GM23338 (cell line): ENCODE measurements around the gene C22orf23. TPM values are rescaled to one million over a fixed set of nuclear protein-coding genes. Genes with fewer than 3 reads are reported as not detected.

ENCODE experiments used
- ATAC-seq: fragments of 200-7000 bp; cut with Tn5 transposase; 3 replicates; pipeline ENCODE4 v1.9.1; 2020
- DNase-seq: peaks from one replicate; pipeline ENCODE4 v3.0.0-alpha.2; 2015; ENCODE audit warnings: low spot score
- H2AFZ ChIP-seq: fragments of 200-600 bp; sonication (generic); 2 replicates; pipeline ENCODE4 v1.8.0; 2016; ENCODE audit warnings: antibody characterized with exemption, mild to moderate bottlenecking, moderate library complexity
- H3F3A ChIP-seq: fragments of 200-600 bp; sonication (generic); replicated peaks from 2 replicates; pipeline ENCODE4 v1.8.0; 2017; ENCODE audit warnings: antibody characterized with exemption, mixed run types, low read depth
- H3K27ac ChIP-seq: fragments of 200-600 bp; sonication (generic); 2 replicates; pipeline ENCODE4 v1.6.1; 2016; ENCODE audit warnings: low read depth
- H3K27me3 ChIP-seq: fragments of 200-600 bp; sonication (generic); 2 replicates; pipeline ENCODE4 v1.8.0; 2016; ENCODE audit warnings: mild to moderate bottlenecking, mixed run types, moderate library complexity; ENCODE audit not compliant: insufficient read depth
- H3K36me3 ChIP-seq: fragments of 200-600 bp; sonication (generic); 2 replicates; pipeline ENCODE4 v1.8.0; 2016; ENCODE audit warnings: mild to moderate bottlenecking; ENCODE audit not compliant: insufficient read depth
- H3K4me1 ChIP-seq: fragments of 200-600 bp; sonication (generic); 2 replicates; pipeline ENCODE4 v1.8.0; 2016; ENCODE audit warnings: mild to moderate bottlenecking, moderate library complexity; ENCODE audit not compliant: insufficient read depth
- H3K4me2 ChIP-seq: fragments of 200-600 bp; sonication (generic); 2 replicates; pipeline ENCODE4 v1.7.1; 2017; ENCODE audit warnings: mixed run types
- H3K4me3 ChIP-seq: fragments of 200-600 bp; sonication (generic); 2 replicates; pipeline ENCODE4 v1.6.1; 2016; ENCODE audit warnings: mixed run types
- H3K79me2 ChIP-seq: fragments of 200-600 bp; sonication (generic); replicated peaks from 2 replicates; pipeline ENCODE4 v1.8.0; 2017; ENCODE audit warnings: mild to moderate bottlenecking; ENCODE audit not compliant: insufficient read depth
- H3K9me2 ChIP-seq: fragments of 200-600 bp; sonication (generic); 2 replicates; pipeline ENCODE4 v1.8.0; 2017; ENCODE audit not compliant: insufficient read depth
- H4K20me1 ChIP-seq: fragments of 200-600 bp; sonication (generic); replicated peaks from 2 replicates; pipeline ENCODE4 v1.8.0; 2017; ENCODE audit warnings: mild to moderate bottlenecking; ENCODE audit not compliant: insufficient read depth
- H3K27ac Mint-ChIP-seq: 2 replicates; pipeline ENCODE4 v1.8.0; 2020; ENCODE audit warnings: inconsistent platforms, mild to moderate bottlenecking, moderate library complexity, mixed read lengths
- H3K27me3 Mint-ChIP-seq: 3 replicates; pipeline ENCODE4 v1.8.0; 2022; ENCODE audit warnings: low read depth, mild to moderate bottlenecking, moderate library complexity, mixed read lengths, inconsistent platforms; ENCODE audit not compliant: insufficient read depth, poor library complexity
- H3K36me3 Mint-ChIP-seq: 3 replicates; pipeline ENCODE4 v1.8.0; 2021; ENCODE audit warnings: low read depth, mild to moderate bottlenecking, inconsistent platforms, moderate library complexity, mixed read lengths
- H3K4me1 Mint-ChIP-seq: 3 replicates; pipeline ENCODE4 v1.8.0; 2020; ENCODE audit warnings: mild to moderate bottlenecking, inconsistent platforms, mixed read lengths
- H3K4me3 Mint-ChIP-seq: 3 replicates; pipeline ENCODE4 v1.8.0; 2021; ENCODE audit warnings: moderate library complexity, mild to moderate bottlenecking, inconsistent platforms, mixed read lengths
- H3K9me3 Mint-ChIP-seq: 3 replicates; pipeline ENCODE4 v1.8.0; 2020; ENCODE audit warnings: moderate library complexity, mild to moderate bottlenecking, inconsistent platforms, mixed read lengths
- CREB1 ChIP-seq: fragments of 250-450 bp; sonication (Bioruptor Pico); IDR thresholded peaks from 2 replicates; pipeline ENCODE4 v1.5.0; 2020; ENCODE audit warnings: low read depth, mild to moderate bottlenecking, moderate library complexity
- ETS1 ChIP-seq: IDR thresholded peaks from 2 replicates; pipeline ENCODE4 v1.6.1; 2016; ENCODE audit warnings: antibody characterized with exemption
- EZH2 ChIP-seq: fragments of 200-600 bp; sonication (generic); IDR thresholded peaks from one replicate; pipeline ENCODE4 v1.8.0; 2017; ENCODE audit warnings: antibody characterized with exemption, mild to moderate bottlenecking, low read depth; ENCODE audit not compliant: unreplicated experiment
- EZH2phosphoT487 ChIP-seq: fragments of 200-600 bp; sonication (generic); IDR thresholded peaks from one replicate; pipeline ENCODE4 v1.8.1; 2018; ENCODE audit warnings: antibody characterized with exemption; ENCODE audit not compliant: unreplicated experiment
- JUNB ChIP-seq: IDR thresholded peaks from one replicate; pipeline ENCODE4 v1.6.1; 2016; ENCODE audit warnings: antibody characterized with exemption; ENCODE audit not compliant: unreplicated experiment
- NANOG ChIP-seq: IDR thresholded peaks from 2 replicates; pipeline ENCODE4 v1.6.1; 2016; ENCODE audit warnings: antibody characterized with exemption, borderline replicate concordance
- POLR2AphosphoS5 ChIP-seq: IDR thresholded peaks from 2 replicates; pipeline ENCODE4 v1.6.1; 2016; ENCODE audit warnings: antibody characterized with exemption, low read depth
- STAT1 ChIP-seq: IDR thresholded peaks from one replicate; pipeline ENCODE4 v1.6.1; 2016; ENCODE audit warnings: antibody characterized with exemption; ENCODE audit not compliant: unreplicated experiment
- ZNF114 ChIP-seq: fragments of 250-450 bp; sonication (Bioruptor Pico); IDR thresholded peaks from 2 replicates; pipeline ENCODE4 v1.5.0; 2020; ENCODE audit warnings: mild to moderate bottlenecking, moderate library complexity
- ZNF331 ChIP-seq: fragments of 250-450 bp; sonication (Bioruptor Pico); IDR thresholded peaks from 2 replicates; pipeline ENCODE4 v1.5.0; 2020; ENCODE audit warnings: low read depth, mild to moderate bottlenecking, moderate library complexity
- ZNF462 ChIP-seq: fragments of 250-450 bp; sonication (Bioruptor Pico); IDR thresholded peaks from 2 replicates; pipeline ENCODE4 v1.5.0; 2020; ENCODE audit warnings: mild to moderate bottlenecking, moderate library complexity
- polyA plus RNA-seq: library from polyadenylated mRNA; unstranded; fragments of >200 nt; fragmentation: Nextera tagmentation; extraction: Ambion mirVana; gene quantifications from 2 replicates; pipeline ENCODE4 v1.2.1, GENCODE V29; 2016
- total RNA-seq: library from RNA; depleted of rRNA; stranded (reverse); fragments of >200 nt; shearing (Covaris generic); gene quantifications from 2 replicates; pipeline ENCODE4 v1.2.3, GENCODE V29; 2014
- TF ChIP-seq, protein P1 (sequence below), 2 experiments: fragments of 200-600 bp in 1 of 2; sonication (generic) in 1 of 2; conservative IDR thresholded peaks; 2 replicates each; pipeline versions ENCODE4 v1.5.1 to v1.6.1; 2016 to 2017; ENCODE audit warnings: antibody characterized with exemption in 2 of 2, low read depth in 2 of 2, mild to moderate bottlenecking in 2 of 2, moderate library complexity in 1 of 2
- TF ChIP-seq, protein P2 (sequence below): IDR thresholded peaks from one replicate; pipeline ENCODE4 v1.6.1; 2018; ENCODE audit warnings: antibody characterized with exemption; ENCODE audit not compliant: unreplicated experiment

Gene C22orf23
- total and polyA plus RNA-seq, 2 experiments from 2014 or later, result 0.38 TPM; not detected in 1

DNA sequence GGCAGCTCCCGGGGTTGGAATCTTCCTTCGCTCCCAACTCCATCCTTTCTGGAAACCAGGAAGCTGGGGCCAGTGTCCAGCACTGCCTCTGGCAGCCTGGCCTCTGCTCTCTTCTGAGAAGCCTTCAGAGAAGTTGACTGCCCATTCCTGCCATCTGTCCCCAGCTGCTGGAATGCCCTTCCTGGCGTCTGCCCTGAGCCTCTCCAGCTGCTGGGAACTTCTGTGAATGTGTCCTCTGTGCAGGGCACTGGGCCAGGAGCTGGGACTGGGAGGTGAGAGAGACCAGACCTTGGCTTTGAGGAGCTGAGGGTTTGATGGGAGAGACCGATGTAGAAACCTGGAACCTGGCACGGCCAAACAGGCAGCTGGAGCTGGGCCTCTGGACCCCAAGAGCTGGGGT lies 36.9 kb upstream of the C22orf23 start:
- H3K9me3 Mint-ChIP-seq, result no peaks in the 10 kb centered on the region
- H3K27me3 Mint-ChIP-seq, result peaks cover 12% of the 10 kb centered on the region
- Histone ChIP-seq H3K4me1 (peaks cover 2% of the 10 kb centered on the region; the same call in 1 of the 2 replicates), H4K20me1 (no peaks in the 10 kb centered on the region), H3K36me3 (no peaks in the 10 kb centered on the region), H3K4me2 (no peak overlapping the region), H3K9me2 (no peaks in the 10 kb centered on the region), H3K27me3 (peaks cover 2% of the 10 kb centered on the region; the same call in 1 of the 2 replicates), H2AFZ (no peak overlapping the region), H3F3A (no peaks in the 10 kb centered on the region), H3K27ac (no peak overlapping the region), H3K4me3 (no peak overlapping the region), H3K79me2 (no peaks in the 10 kb centered on the region)
- H3K4me1 Mint-ChIP-seq, result peaks cover 7% of the 10 kb centered on the region; the same call in 2 of the 3 replicates
- ATAC-seq (no peak), DNase-seq (no peak)
- TF ChIP-seq ETS1 (no peak), NANOG (no peak), ZNF331 (CRISPR knock-in tag) (no peak), ZNF114 (CRISPR knock-in tag) (no peak), EZH2phosphoT487 (no peak), JUNB (no peak), EZH2 (no peak), ZNF462 (no peak), STAT1 (no peak), POLR2AphosphoS5 (no peak), CREB1 (CRISPR knock-in tag) (no peak)
- TF ChIP-seq, protein P1, sequence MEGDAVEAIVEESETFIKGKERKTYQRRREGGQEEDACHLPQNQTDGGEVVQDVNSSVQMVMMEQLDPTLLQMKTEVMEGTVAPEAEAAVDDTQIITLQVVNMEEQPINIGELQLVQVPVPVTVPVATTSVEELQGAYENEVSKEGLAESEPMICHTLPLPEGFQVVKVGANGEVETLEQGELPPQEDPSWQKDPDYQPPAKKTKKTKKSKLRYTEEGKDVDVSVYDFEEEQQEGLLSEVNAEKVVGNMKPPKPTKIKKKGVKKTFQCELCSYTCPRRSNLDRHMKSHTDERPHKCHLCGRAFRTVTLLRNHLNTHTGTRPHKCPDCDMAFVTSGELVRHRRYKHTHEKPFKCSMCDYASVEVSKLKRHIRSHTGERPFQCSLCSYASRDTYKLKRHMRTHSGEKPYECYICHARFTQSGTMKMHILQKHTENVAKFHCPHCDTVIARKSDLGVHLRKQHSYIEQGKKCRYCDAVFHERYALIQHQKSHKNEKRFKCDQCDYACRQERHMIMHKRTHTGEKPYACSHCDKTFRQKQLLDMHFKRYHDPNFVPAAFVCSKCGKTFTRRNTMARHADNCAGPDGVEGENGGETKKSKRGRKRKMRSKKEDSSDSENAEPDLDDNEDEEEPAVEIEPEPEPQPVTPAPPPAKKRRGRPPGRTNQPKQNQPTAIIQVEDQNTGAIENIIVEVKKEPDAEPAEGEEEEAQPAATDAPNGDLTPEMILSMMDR (conservative IDR thresholded peaks at IDR 0.05; ENCODE audit: low read depth in 2 of 2), result no peak
- TF ChIP-seq, protein P2, sequence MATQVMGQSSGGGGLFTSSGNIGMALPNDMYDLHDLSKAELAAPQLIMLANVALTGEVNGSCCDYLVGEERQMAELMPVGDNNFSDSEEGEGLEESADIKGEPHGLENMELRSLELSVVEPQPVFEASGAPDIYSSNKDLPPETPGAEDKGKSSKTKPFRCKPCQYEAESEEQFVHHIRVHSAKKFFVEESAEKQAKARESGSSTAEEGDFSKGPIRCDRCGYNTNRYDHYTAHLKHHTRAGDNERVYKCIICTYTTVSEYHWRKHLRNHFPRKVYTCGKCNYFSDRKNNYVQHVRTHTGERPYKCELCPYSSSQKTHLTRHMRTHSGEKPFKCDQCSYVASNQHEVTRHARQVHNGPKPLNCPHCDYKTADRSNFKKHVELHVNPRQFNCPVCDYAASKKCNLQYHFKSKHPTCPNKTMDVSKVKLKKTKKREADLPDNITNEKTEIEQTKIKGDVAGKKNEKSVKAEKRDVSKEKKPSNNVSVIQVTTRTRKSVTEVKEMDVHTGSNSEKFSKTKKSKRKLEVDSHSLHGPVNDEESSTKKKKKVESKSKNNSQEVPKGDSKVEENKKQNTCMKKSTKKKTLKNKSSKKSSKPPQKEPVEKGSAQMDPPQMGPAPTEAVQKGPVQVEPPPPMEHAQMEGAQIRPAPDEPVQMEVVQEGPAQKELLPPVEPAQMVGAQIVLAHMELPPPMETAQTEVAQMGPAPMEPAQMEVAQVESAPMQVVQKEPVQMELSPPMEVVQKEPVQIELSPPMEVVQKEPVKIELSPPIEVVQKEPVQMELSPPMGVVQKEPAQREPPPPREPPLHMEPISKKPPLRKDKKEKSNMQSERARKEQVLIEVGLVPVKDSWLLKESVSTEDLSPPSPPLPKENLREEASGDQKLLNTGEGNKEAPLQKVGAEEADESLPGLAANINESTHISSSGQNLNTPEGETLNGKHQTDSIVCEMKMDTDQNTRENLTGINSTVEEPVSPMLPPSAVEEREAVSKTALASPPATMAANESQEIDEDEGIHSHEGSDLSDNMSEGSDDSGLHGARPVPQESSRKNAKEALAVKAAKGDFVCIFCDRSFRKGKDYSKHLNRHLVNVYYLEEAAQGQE, result no peak
- no peak overlapping the region for H3K27ac Mint-ChIP-seq
- no peaks in the 10 kb centered on the region for H3K36me3 Mint-ChIP-seq
- no peak overlapping the region for H3K4me3 Mint-ChIP-seq
